ENCODE results near the gene TEX11.

DNA sequence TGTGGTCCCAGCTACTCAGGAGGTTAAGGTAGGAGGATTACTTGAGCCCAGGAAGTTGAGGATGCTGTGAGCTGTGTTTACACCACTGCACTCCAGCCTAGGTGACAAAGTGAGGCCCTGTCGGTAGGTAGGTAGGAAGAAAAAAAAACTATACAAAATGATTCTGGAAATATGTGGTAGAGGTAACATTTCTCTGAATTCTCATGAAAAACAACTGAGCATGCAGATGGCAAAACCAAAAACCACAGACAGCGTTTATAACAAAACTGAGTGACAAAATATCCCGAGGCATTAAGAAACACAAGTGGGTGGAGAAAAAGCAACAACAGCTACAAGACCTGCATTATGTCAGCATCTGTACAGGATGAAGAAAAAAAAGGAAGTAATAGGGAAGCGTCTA is 252.2 kb downstream of the TEX11 start:
- TF ChIP-seq, protein P1, sequence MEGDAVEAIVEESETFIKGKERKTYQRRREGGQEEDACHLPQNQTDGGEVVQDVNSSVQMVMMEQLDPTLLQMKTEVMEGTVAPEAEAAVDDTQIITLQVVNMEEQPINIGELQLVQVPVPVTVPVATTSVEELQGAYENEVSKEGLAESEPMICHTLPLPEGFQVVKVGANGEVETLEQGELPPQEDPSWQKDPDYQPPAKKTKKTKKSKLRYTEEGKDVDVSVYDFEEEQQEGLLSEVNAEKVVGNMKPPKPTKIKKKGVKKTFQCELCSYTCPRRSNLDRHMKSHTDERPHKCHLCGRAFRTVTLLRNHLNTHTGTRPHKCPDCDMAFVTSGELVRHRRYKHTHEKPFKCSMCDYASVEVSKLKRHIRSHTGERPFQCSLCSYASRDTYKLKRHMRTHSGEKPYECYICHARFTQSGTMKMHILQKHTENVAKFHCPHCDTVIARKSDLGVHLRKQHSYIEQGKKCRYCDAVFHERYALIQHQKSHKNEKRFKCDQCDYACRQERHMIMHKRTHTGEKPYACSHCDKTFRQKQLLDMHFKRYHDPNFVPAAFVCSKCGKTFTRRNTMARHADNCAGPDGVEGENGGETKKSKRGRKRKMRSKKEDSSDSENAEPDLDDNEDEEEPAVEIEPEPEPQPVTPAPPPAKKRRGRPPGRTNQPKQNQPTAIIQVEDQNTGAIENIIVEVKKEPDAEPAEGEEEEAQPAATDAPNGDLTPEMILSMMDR (IDR thresholded peaks at IDR 0.05; ENCODE audit: low read length), result no peak
- TF ChIP-seq EZH2 (optimal IDR thresholded peaks at IDR 0.05; ENCODE audit: low read depth, low read length) (no peak), EZH2phosphoT487 (IDR thresholded peaks at IDR 0.05; ENCODE audit: low read length) (no peak)

Measured in MM.1S (cell line).